Breast epithelium (tissue), 3 donors: Measurements from ENCODE around the gene BIRC5.

ENCODE experiments used
- CTCF ChIP-seq, 3 donors: fragments of 450-650 bp; IDR thresholded peaks; one replicate each; pipeline ENCODE4 v1.5.1; 2016 to 2017; ENCODE audit warnings: antibody characterized with exemption in 3 of 3, mild to moderate bottlenecking in 3 of 3, moderate library complexity in 3 of 3
- POLR2A ChIP-seq: fragments of 450-650 bp; IDR thresholded peaks from one replicate; pipeline ENCODE4 v1.6.1; 2016; ENCODE audit warnings: antibody characterized with exemption, mild to moderate bottlenecking, moderate library complexity
- POLR2AphosphoS5 ChIP-seq, 3 donors: sonication (generic); formaldehyde crosslinking; IDR thresholded peaks; one replicate each; pipeline ENCODE4 v1.6.1; 2017; ENCODE audit warnings: antibody characterized with exemption in 3 of 3

- TF ChIP-seq POLR2A (no peak), CTCF (IDR thresholded peaks at IDR 0.05) (no peak), POLR2AphosphoS5 (IDR thresholded peaks at IDR 0.05) (no peak)
These were observed 5.6 kb upstream of the BIRC5 start for GRCh38 chr17:78208486-78208885.
